ENCODE data around the gene CEP135.
A peak's percentile ranks its signal among the peaks of the same experiment; 100 is the strongest.

CEP135 gene

GRCh38 chr4:55948726-55949481, at the start of gene CEP135:
Gene CEP135 (plus strand): TSS chr4:55948945. CDS start chr4:55952131, 3,186 bp downstream.
- no peaks in the 10 kb centered on the region for H3K27me3 Mint-ChIP-seq
- H3K27ac Mint-ChIP-seq = peak within 1 kb of the TSS; percentile 94
- H3K36me3 Mint-ChIP-seq (ENCODE audit: low read depth) = peaks cover 15% of the 10 kb centered on the region
- peaks cover 51% of the 10 kb centered on the region for H3K4me1 Mint-ChIP-seq (ENCODE audit: low read depth)
- H3K4me3 Mint-ChIP-seq = peak within 1 kb of the TSS; percentile 87
- no peaks in the 10 kb centered on the region for H3K9me3 Mint-ChIP-seq

DNA sequence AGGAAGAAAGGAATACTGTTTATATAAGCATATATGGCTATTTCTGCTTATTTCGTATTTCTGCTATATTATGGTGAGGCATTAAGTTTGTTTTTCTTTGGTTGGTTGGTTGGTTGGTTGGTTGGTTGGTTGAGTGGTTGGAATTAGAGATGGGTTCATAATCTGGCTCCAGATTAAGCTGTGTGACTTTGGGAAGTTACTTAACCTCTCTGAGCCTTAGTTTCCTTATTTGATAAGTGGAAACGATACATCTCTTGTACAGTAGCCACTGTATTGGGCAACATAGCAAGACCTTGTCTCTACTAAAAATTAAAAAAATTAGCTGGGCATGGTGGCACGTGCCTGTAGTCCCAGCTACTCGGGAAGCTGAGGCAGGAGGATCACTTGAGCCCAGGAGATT, 46.1 kb upstream of the CEP135 start:
- Mint-ChIP-seq H3K4me3 (no peak overlapping the region), H3K27ac (peak overlapping the region; percentile 43), H3K4me1 (ENCODE audit: low read depth) (peaks cover 27% of the 10 kb centered on the region), H3K9me3 (no peaks in the 10 kb centered on the region), H3K27me3 (no peaks in the 10 kb centered on the region), H3K36me3 (ENCODE audit: low read depth) (peaks cover 37% of the 10 kb centered on the region)

DNA sequence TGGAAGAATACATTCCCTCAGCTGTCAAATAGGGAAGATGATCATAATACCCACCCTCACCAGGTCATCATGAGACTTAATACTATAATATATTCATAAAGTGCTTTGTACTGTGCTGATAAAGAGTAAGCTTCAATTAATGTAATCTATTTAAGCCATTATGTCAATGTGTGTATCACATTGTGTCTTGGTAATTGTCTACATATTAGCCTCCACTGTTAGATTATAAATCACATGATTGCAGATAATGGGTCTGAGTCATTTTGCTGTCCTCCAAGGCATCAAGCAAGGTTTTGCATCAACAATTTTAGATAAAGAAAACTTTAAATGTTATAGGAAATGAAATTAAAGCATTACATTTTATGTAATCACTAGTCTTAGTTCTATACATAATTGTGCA, 45.2 kb upstream of the CEP135 start:
- H3K36me3 Mint-ChIP-seq (ENCODE audit: low read depth) = peaks cover 37% of the 10 kb centered on the region
- peaks cover 32% of the 10 kb centered on the region for H3K4me1 Mint-ChIP-seq (ENCODE audit: low read depth)
- no peaks in the 10 kb centered on the region for H3K27me3 Mint-ChIP-seq
- H3K27ac Mint-ChIP-seq = peak overlapping the region; percentile 2
- no peak overlapping the region for H3K4me3 Mint-ChIP-seq
- H3K9me3 Mint-ChIP-seq = no peaks in the 10 kb centered on the region

- Mint-ChIP-seq H3K9me3 (no peaks in the 10 kb centered on the region), H3K4me3 (no peak overlapping the region), H3K27me3 (no peaks in the 10 kb centered on the region), H3K36me3 (ENCODE audit: low read depth) (peaks cover 36% of the 10 kb centered on the region), H3K4me1 (ENCODE audit: low read depth) (peaks cover 32% of the 10 kb centered on the region), H3K27ac (no peak overlapping the region)
Measured at GRCh38 chr4:55904576-55904975, 44.2 kb upstream of the CEP135 start.

DNA sequence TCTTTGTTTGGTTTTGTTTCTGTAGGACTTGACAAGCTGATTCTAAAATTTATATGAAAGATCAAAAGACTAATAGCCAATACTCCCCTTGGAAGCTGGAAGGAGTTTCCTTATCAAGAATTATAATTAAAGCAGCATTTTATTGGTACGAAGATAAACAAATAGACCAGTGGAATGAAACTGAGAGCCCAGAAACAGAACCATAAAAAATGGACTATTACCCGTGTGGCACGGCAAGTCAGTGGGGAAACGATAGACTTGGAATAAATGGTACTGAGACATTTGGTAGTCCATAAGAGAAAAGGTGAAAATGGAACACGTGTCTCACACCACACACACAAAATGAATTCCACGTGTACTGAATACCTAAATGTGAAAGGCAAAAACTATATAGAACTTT, 42.4 kb upstream of the CEP135 start:
- Mint-ChIP-seq H3K4me1 (ENCODE audit: low read depth) (peaks cover 32% of the 10 kb centered on the region), H3K9me3 (no peaks in the 10 kb centered on the region), H3K36me3 (ENCODE audit: low read depth) (peaks cover 30% of the 10 kb centered on the region), H3K27ac (peak overlapping the region; percentile 46), H3K27me3 (no peaks in the 10 kb centered on the region), H3K4me3 (no peak overlapping the region)

DNA sequence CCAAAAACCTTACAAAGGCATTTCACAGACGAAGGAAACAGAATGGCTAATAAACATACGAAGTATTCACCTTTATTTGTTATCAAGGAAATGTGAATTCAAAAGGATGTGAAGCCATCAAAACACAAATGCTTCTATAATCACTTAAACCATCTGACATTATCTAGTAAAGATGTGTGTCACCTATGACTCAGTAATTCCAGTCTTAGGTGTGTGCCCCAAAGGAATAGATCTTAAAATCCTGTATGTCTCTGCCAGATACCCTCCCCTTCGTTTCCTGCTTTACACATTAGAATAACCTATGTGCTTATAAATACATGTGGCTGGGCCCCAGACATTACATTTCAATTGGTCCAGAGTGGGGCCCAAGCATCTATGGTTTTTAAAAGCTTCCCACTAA, 41.8 kb upstream of the CEP135 start:
- H3K9me3 Mint-ChIP-seq = no peaks in the 10 kb centered on the region
- H3K36me3 Mint-ChIP-seq (ENCODE audit: low read depth) = peaks cover 30% of the 10 kb centered on the region
- H3K27me3 Mint-ChIP-seq = no peaks in the 10 kb centered on the region
- H3K4me1 Mint-ChIP-seq (ENCODE audit: low read depth) = peaks cover 32% of the 10 kb centered on the region
- peak overlapping the region; percentile 76 for H3K27ac Mint-ChIP-seq
- H3K4me3 Mint-ChIP-seq = peak overlapping the region; percentile 17

DNA sequence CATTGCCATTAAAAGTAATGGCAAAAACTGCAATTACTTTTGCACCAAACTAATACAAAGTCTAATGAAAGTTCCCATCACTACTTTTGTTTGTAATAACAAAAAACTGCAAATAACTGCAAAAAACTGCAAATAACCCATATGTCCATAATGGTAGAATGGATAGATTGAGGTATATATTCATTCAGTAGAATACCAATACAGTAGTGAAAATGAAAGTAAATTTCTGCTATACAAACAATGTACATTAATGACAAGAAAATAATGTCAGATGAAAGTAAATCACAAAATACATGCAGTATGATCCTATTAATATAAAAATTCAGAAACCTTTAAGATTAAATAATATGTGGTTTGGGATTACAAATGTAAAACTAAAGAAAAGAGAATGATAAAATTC, 41.3 kb upstream of the CEP135 start:
- Mint-ChIP-seq H3K27me3 (no peaks in the 10 kb centered on the region), H3K4me1 (ENCODE audit: low read depth) (peaks cover 32% of the 10 kb centered on the region), H3K4me3 (no peak overlapping the region), H3K9me3 (no peaks in the 10 kb centered on the region), H3K27ac (peak overlapping the region; percentile 76), H3K36me3 (ENCODE audit: low read depth) (peaks cover 25% of the 10 kb centered on the region)

GRCh38 chr4:55910140-55910539, 38.6 kb upstream of the CEP135 start:
- no peaks in the 10 kb centered on the region for H3K9me3 Mint-ChIP-seq
- H3K36me3 Mint-ChIP-seq (ENCODE audit: low read depth) = peaks cover 6% of the 10 kb centered on the region
- peaks cover 23% of the 10 kb centered on the region for H3K4me1 Mint-ChIP-seq (ENCODE audit: low read depth)
- no peak overlapping the region for H3K4me3 Mint-ChIP-seq
- no peaks in the 10 kb centered on the region for H3K27me3 Mint-ChIP-seq
- H3K27ac Mint-ChIP-seq = no peak overlapping the region

GRCh38 chr4:55912249-55912648, 36.5 kb upstream of the CEP135 start:
- Mint-ChIP-seq H3K9me3 (no peaks in the 10 kb centered on the region), H3K36me3 (ENCODE audit: low read depth) (no peaks in the 10 kb centered on the region), H3K4me3 (no peak overlapping the region), H3K27ac (no peak overlapping the region), H3K4me1 (ENCODE audit: low read depth) (peaks cover 10% of the 10 kb centered on the region), H3K27me3 (no peaks in the 10 kb centered on the region)

- Mint-ChIP-seq H3K27ac (no peak overlapping the region), H3K4me3 (no peak overlapping the region), H3K4me1 (ENCODE audit: low read depth) (no peaks in the 10 kb centered on the region), H3K27me3 (no peaks in the 10 kb centered on the region), H3K36me3 (ENCODE audit: low read depth) (no peaks in the 10 kb centered on the region), H3K9me3 (no peaks in the 10 kb centered on the region)
Measured at GRCh38 chr4:55920571-55920970, 28.2 kb upstream of the CEP135 start.

- Mint-ChIP-seq H3K4me1 (ENCODE audit: low read depth) (no peaks in the 10 kb centered on the region), H3K27me3 (no peaks in the 10 kb centered on the region), H3K9me3 (no peaks in the 10 kb centered on the region), H3K4me3 (no peak overlapping the region), H3K27ac (no peak overlapping the region), H3K36me3 (ENCODE audit: low read depth) (no peaks in the 10 kb centered on the region)
Measured at GRCh38 chr4:55921093-55921492, 27.7 kb upstream of the CEP135 start.

GRCh38 chr4:55925241-55925640, 23.5 kb upstream of the CEP135 start:
- Mint-ChIP-seq H3K27me3 (no peaks in the 10 kb centered on the region), H3K36me3 (ENCODE audit: low read depth) (no peaks in the 10 kb centered on the region), H3K4me3 (no peak overlapping the region), H3K4me1 (ENCODE audit: low read depth) (no peaks in the 10 kb centered on the region), H3K27ac (no peak overlapping the region), H3K9me3 (no peaks in the 10 kb centered on the region)

- Mint-ChIP-seq H3K9me3 (no peaks in the 10 kb centered on the region), H3K4me3 (no peak overlapping the region), H3K4me1 (ENCODE audit: low read depth) (no peaks in the 10 kb centered on the region), H3K27ac (no peak overlapping the region), H3K36me3 (ENCODE audit: low read depth) (no peaks in the 10 kb centered on the region), H3K27me3 (no peaks in the 10 kb centered on the region)
Measured at GRCh38 chr4:55926610-55927009, 22.1 kb upstream of the CEP135 start.

DNA sequence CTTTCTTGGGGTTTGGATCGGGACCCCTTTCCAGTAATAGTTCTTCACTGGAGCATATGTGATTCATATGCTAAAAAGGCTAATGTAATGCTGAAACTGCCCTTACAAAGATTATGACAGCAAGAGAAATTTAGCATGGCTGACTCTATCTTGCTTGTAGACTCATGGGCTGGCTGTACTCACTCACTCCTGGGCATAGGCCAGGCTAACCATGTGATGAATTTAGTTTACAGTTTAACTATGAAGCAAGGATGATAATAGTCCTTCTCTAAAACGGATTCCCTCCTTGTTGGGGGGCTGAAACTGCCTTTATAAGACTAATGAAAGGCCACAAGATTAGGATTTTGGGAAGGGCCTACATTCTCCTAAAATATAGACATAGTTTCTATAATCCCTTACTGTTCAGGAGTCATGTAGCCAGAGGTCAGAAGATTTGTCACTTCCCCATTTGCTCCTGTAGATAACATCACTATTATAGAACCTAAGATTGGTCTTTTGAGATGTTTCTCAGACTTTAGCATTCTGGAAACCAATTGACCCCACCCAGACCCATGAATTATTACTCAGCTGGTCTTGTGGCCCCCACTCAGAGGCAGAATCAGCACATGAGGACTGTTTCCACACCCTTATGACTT, 20.8 kb upstream of the CEP135 start:
- H3K9me3 Mint-ChIP-seq = no peaks in the 10 kb centered on the region
- H3K27me3 Mint-ChIP-seq = no peaks in the 10 kb centered on the region
- H3K27ac Mint-ChIP-seq = no peak overlapping the region
- H3K4me3 Mint-ChIP-seq = no peak overlapping the region
- H3K36me3 Mint-ChIP-seq (ENCODE audit: low read depth) = no peaks in the 10 kb centered on the region
- H3K4me1 Mint-ChIP-seq (ENCODE audit: low read depth) = no peaks in the 10 kb centered on the region

DNA sequence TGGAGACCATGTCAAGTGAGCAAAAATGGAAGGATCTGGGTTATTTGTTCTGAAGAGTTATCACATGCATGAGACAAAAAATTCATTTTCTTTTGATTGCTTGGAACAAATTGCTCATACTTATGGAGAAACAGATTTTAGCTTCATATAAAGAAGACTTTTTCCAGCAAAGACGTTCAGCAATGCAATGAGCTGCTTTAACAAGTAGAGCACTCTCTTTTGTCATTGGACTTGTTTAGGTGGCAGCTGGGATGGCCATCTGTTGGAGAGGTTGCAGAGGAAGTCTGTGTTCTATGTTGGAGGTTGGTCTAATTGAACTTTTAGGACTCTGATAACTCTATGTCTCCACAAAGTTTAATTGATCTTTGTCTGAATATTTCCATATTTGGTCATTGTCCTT, 19.9 kb upstream of the CEP135 start:
- Mint-ChIP-seq H3K27ac (no peak overlapping the region), H3K4me3 (no peak overlapping the region), H3K4me1 (ENCODE audit: low read depth) (no peaks in the 10 kb centered on the region), H3K9me3 (no peaks in the 10 kb centered on the region), H3K27me3 (no peaks in the 10 kb centered on the region), H3K36me3 (ENCODE audit: low read depth) (no peaks in the 10 kb centered on the region)

DNA sequence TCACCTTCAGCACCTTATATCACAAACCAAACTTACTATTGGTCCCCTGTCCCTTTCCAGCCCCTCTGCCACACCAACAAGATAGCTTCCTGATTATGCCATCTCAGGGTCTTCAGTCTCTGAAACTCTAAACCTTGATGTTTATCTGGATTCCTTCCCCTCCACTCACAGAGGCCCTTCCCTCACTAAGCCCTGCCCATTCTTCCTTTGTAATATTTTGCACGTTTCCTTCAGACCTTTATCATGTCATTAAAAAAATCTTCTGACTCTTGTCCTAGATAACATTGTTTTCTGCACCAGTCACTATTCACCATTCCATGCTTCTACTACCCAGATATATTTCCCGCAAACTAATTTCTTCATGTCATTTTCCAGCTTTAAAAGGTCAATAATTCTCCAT, 17.7 kb upstream of the CEP135 start:
- Mint-ChIP-seq H3K27ac (no peak overlapping the region), H3K36me3 (ENCODE audit: low read depth) (peaks cover 4% of the 10 kb centered on the region), H3K27me3 (no peaks in the 10 kb centered on the region), H3K9me3 (no peaks in the 10 kb centered on the region), H3K4me1 (ENCODE audit: low read depth) (no peaks in the 10 kb centered on the region), H3K4me3 (no peak overlapping the region)
